Measurements from ENCODE around the gene STK26. TPM values are rescaled to one million over a fixed set of nuclear protein-coding genes. Genes with fewer than 3 reads are reported as not detected.

Gene STK26
- total RNA-seq, 1 experiment from 2014 or later, result 209 TPM

- no peaks in the 10 kb centered on the region for H3K27me3 ChIP-seq (ENCODE audit: control insufficient read depth, insufficient read depth, low read length)
- H3K36me3 ChIP-seq (replicated peaks; ENCODE audit: control insufficient read depth, insufficient read depth, low read length), result peaks cover 4% of the 10 kb centered on the region; the same call in 1 of the 2 replicates
- DNase-seq, result no peak
- no peak overlapping the region for H3K4me3 ChIP-seq (ENCODE audit: insufficient read depth, low read depth, low read length)
Measured at GRCh38 chrX:132058050-132058449, 34.9 kb downstream of the STK26 start.

- peaks cover 4% of the 10 kb centered on the region; the same call in 1 of the 2 replicates for H3K36me3 ChIP-seq (replicated peaks; ENCODE audit: control insufficient read depth, insufficient read depth, low read length)
- no peak for DNase-seq
- H3K27me3 ChIP-seq (ENCODE audit: control insufficient read depth, insufficient read depth, low read length), result no peaks in the 10 kb centered on the region
- H3K4me3 ChIP-seq (ENCODE audit: insufficient read depth, low read depth, low read length), result no peak overlapping the region
Measured at GRCh38 chrX:132058975-132059374, 35.9 kb downstream of the STK26 start.

- Histone ChIP-seq H3K27me3 (ENCODE audit: control insufficient read depth, insufficient read depth, low read length) (no peaks in the 10 kb centered on the region), H3K4me3 (ENCODE audit: insufficient read depth, low read depth, low read length) (no peak overlapping the region), H3K36me3 (replicated peaks; ENCODE audit: control insufficient read depth, insufficient read depth, low read length) (0 out of 2 replicates have a peak, but pooled peaks cover 3% of the 10 kb centered on the region)
- no peak for DNase-seq
Measured at GRCh38 chrX:132059973-132060540, 37.0 kb downstream of the STK26 start.

- no peak for DNase-seq
- Histone ChIP-seq H3K36me3 (replicated peaks; ENCODE audit: control insufficient read depth, insufficient read depth, low read length) (peaks cover 2% of the 10 kb centered on the region; the same call in 1 of the 2 replicates), H3K4me3 (ENCODE audit: insufficient read depth, low read depth, low read length) (no peak overlapping the region), H3K27me3 (ENCODE audit: control insufficient read depth, insufficient read depth, low read length) (no peaks in the 10 kb centered on the region)
Measured at GRCh38 chrX:132063334-132063733, 40.2 kb downstream of the STK26 start.

DNA sequence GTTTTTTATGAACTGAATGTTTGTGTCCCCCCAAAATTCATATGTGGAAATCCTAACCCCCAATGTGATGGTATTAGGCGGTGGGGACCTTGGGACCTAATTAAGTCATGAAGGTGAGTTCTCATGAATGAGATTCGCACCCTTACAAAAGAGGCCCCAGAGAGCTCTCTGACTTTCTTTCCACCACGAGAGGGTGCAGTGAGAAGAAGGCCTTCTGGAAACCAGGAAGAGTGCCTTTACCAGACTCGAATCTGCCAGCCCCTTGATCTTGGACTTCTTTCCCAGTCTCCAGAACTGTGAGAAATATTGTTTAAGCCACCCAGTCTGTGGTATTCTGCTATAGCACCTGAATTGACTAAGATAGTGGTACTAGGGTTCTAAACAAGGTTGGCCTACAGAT lies 40.8 kb downstream of the STK26 start:
- no peak for DNase-seq
- H3K4me3 ChIP-seq (ENCODE audit: insufficient read depth, low read depth, low read length), result no peak overlapping the region
- no peaks in the 10 kb centered on the region for H3K27me3 ChIP-seq (ENCODE audit: control insufficient read depth, insufficient read depth, low read length)
- peaks cover 4% of the 10 kb centered on the region; the same call in 1 of the 2 replicates for H3K36me3 ChIP-seq (replicated peaks; ENCODE audit: control insufficient read depth, insufficient read depth, low read length)

GRCh38 chrX:132068405-132068804 lies 45.3 kb downstream of the STK26 start:
- no peak for DNase-seq
- Histone ChIP-seq H3K4me3 (ENCODE audit: insufficient read depth, low read depth, low read length) (no peak overlapping the region), H3K27me3 (ENCODE audit: control insufficient read depth, insufficient read depth, low read length) (no peaks in the 10 kb centered on the region), H3K36me3 (replicated peaks; ENCODE audit: control insufficient read depth, insufficient read depth, low read length) (peaks cover 13% of the 10 kb centered on the region)

DNA sequence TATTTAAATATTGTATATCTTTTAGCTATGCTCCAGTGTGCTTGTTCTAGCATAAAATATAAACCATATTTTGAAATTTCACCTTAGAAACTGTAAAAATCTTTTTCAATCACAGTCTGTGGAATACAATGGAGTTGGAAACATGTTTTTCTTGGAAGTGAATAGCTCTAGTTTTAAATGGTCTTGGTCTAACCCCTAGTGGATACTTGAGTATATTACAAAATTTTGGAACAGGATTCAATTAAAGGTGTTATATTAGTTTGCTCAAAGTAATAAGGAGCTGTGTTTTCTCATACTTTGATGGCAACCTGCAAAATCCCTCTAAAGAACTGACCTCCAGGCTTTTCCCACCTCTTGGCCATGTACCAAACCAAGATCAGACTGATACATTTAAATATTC lies 48.2 kb downstream of the STK26 start:
- H3K36me3 ChIP-seq (replicated peaks; ENCODE audit: control insufficient read depth, insufficient read depth, low read length), result peaks cover 12% of the 10 kb centered on the region
- H3K27me3 ChIP-seq (ENCODE audit: control insufficient read depth, insufficient read depth, low read length), result no peaks in the 10 kb centered on the region
- H3K4me3 ChIP-seq (ENCODE audit: insufficient read depth, low read depth, low read length), result no peak overlapping the region
- DNase-seq, result no peak

DNA sequence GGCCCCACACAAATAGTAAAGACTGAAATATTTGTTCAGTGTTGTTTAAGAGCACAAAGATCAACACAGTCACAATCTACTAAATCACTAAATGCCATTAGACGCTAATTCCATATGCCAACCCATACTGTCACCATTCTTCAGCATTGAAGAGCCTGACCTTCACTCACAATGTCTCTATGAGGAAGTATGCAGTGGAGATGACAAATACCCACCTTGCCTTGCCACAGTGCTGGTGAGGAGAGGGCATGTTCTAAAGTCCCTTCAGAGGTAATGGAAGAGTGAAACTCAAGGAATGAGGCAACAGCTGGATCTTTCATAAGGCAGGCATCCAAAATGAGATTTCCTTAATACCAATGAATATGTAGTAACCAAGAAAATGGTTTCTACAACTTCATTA lies 54.3 kb downstream of the STK26 start:
- no peak for DNase-seq
- H3K4me3 ChIP-seq (ENCODE audit: insufficient read depth, low read depth, low read length), result no peak overlapping the region
- H3K36me3 ChIP-seq (replicated peaks; ENCODE audit: control insufficient read depth, insufficient read depth, low read length), result peaks cover 4% of the 10 kb centered on the region
- H3K27me3 ChIP-seq (ENCODE audit: control insufficient read depth, insufficient read depth, low read length), result no peaks in the 10 kb centered on the region

- no peak for DNase-seq
- no peaks in the 10 kb centered on the region for H3K27me3 ChIP-seq (ENCODE audit: control insufficient read depth, insufficient read depth, low read length)
- peaks cover 3% of the 10 kb centered on the region for H3K36me3 ChIP-seq (replicated peaks; ENCODE audit: control insufficient read depth, insufficient read depth, low read length)
- H3K4me3 ChIP-seq (ENCODE audit: insufficient read depth, low read depth, low read length), result no peak overlapping the region
Measured at GRCh38 chrX:132077912-132078311, 54.8 kb downstream of the STK26 start.

DNA sequence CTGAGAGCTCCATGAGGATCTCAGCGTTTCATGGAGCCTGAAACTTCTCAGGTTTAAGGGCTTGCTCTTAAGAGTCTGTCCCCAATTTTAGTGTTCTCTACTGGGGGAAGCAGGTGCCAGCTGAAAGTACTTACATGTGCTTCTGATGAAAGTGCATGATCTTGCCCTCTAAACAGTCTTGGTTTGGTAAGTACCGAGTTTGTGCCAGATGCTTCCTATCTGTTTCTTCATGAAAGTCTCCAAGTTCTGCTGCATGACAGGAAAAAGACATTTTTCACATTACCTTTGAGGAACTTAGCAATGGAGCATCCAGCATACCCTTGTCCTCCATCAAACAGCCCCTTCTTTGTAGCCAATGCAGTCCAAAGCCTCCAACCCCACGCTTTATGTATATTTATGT lies 62.7 kb downstream of the STK26 start:
- no peaks in the 10 kb centered on the region for H3K27me3 ChIP-seq (ENCODE audit: control insufficient read depth, insufficient read depth, low read length)
- H3K4me3 ChIP-seq (ENCODE audit: insufficient read depth, low read depth, low read length), result no peak overlapping the region
- DNase-seq, result no peak
- no peaks in the 10 kb centered on the region for H3K36me3 ChIP-seq (replicated peaks; ENCODE audit: control insufficient read depth, insufficient read depth, low read length)

- no peak overlapping the region for H3K4me3 ChIP-seq (ENCODE audit: insufficient read depth, low read depth, low read length)
- no peak for DNase-seq
- no peaks in the 10 kb centered on the region for H3K36me3 ChIP-seq (replicated peaks; ENCODE audit: control insufficient read depth, insufficient read depth, low read length)
- H3K27me3 ChIP-seq (ENCODE audit: control insufficient read depth, insufficient read depth, low read length), result no peaks in the 10 kb centered on the region
Measured at GRCh38 chrX:132086672-132087071, 63.6 kb downstream of the STK26 start.

- no peaks in the 10 kb centered on the region for H3K36me3 ChIP-seq (replicated peaks; ENCODE audit: control insufficient read depth, insufficient read depth, low read length)
- no peaks in the 10 kb centered on the region for H3K27me3 ChIP-seq (ENCODE audit: control insufficient read depth, insufficient read depth, low read length)
- no peak overlapping the region for H3K4me3 ChIP-seq (ENCODE audit: insufficient read depth, low read depth, low read length)
- DNase-seq, result no peak
Measured at GRCh38 chrX:132088864-132089263, 65.8 kb downstream of the STK26 start.

DNA sequence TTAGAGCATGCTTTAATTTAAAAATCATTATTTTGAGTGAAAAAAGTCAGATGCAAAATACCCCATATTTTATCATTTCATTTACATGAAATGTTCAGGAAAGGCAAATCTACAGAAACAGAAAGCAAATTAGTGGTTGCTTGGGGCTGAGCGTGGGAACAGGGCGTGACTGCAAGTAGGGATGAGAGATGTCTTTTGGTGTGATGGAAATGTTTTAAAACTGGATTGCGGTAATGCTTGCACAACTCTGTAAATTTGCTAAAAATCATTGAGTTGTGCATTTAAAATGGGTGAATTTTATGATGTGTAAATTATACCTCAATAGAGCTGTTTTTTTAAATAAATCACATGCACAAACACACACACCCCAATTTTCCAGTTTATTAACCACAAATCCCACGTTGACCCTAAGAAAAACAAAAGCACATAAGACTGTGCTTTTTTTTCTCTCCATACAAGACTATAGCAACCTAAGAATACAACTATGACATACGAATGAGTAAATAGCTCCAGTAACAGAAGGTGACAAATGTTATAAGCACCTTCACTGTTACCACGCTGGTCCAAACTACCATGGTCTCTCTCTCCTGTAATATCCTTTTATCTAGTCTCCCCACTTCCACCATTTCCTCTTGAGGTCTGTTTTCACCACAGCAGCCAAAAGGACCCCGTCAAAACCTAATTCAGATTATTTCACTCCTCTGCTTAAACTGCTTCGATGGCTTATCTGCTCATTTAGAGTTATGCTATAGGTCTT lies 67.5 kb downstream of the STK26 start:
- no peak overlapping the region for H3K4me3 ChIP-seq (ENCODE audit: insufficient read depth, low read depth, low read length)
- no peaks in the 10 kb centered on the region for H3K27me3 ChIP-seq (ENCODE audit: control insufficient read depth, insufficient read depth, low read length)
- DNase-seq, result no peak

GRCh38 chrX:132092439-132093065 lies 69.5 kb downstream of the STK26 start:
- Histone ChIP-seq H3K4me3 (ENCODE audit: insufficient read depth, low read depth, low read length) (no peak overlapping the region), H3K27me3 (ENCODE audit: control insufficient read depth, insufficient read depth, low read length) (no peaks in the 10 kb centered on the region), H3K36me3 (replicated peaks; ENCODE audit: control insufficient read depth, insufficient read depth, low read length) (no peaks in the 10 kb centered on the region)
- DNase-seq, result peak; percentile 76

More for the DNA sequence above, 67.5 kb downstream of the STK26 start:
- no peaks in the 10 kb centered on the region for H3K36me3 ChIP-seq (replicated peaks; ENCODE audit: control insufficient read depth, insufficient read depth, low read length)

DNA sequence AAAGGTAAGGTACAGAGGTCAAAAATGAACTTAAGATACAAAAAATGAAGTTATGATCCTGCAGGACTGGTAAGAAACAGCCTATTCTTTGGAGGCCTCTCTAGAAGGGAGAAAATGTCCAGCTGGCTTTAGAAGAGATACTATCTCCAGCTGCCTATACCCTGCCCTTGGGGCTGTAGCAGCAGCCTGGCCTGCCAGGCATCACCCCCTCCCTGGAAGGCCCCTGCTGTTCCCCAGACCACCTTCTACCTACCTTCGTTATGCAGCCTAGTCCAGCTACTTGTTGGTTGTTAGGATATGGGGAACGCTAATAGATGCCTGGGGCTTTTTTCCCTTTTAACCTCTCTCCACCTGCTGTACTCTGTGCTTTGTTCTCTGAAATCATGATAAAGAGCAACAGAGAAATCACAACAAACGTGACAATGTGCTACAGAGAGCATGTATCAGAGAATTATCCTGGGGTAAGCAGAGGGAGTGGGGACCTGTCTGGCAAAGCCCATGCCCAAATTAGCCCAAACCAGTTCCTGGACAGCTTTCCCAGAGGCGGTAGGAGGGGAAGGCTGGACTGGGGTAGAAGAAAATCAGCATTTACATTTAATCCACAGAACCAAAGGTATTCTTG lies 70.2 kb downstream of the STK26 start:
- Histone ChIP-seq H3K4me3 (ENCODE audit: insufficient read depth, low read depth, low read length) (no peak overlapping the region), H3K27me3 (ENCODE audit: control insufficient read depth, insufficient read depth, low read length) (no peaks in the 10 kb centered on the region)
- no peak for DNase-seq

More for the DNA sequence above, 70.2 kb downstream of the STK26 start:
- H3K36me3 ChIP-seq (replicated peaks; ENCODE audit: control insufficient read depth, insufficient read depth, low read length), result no peaks in the 10 kb centered on the region

All from H7 (cell line).